Measurements from ENCODE around the gene IGF1R. TPM values are rescaled to one million over a fixed set of nuclear protein-coding genes. Genes with fewer than 3 reads are reported as not detected.
"Not testable (repeated sequence)": the region's sequence is repeated elsewhere in the genome, so short reads cannot be mapped to it uniquely, and the experiment has no call there.

IGF1R gene
- total RNA-seq, 1 experiment from 2014 or later, result 8.8 TPM

DNA sequence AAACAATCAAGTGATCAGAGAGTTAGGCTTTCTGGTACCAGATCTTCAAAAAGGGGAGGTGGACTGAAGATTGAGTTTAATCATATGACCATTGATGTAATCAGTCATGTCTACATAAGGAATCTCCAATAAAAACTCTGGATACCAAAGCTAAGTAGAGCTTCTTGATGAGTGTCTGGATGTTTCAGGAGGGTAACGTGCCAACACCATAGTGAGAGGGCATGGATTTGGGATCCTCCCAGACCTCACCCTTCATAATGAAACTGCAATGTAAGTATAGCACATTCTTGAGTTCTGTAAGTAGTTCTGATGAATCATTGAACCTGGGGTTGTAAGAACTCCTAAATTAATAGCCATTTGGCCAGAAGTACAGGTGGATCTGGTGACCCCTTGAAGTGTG, 337.9 kb downstream of the IGF1R start:
- DNase-seq (ENCODE audit: low read depth), result no peak

DNA sequence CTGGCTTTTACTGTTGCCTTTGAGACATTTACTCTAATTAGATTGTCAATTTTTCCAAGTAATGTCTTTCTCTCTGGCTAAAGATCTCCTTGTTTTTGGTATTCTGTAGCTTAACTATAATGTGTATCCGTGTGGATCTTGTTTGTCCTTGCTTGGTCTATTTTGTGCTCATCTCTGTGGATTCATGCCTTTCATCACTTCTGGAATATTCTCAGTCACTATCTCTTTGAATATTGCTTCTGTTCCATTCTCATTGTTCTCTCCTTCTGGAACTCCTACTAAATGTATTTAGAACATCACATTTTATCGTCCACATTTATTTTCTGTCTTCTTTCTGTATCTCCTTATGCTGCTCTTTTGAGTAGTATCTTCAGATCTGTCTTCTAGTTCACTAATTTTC, 346.6 kb downstream of the IGF1R start:
- no peak for DNase-seq (ENCODE audit: low read depth)

GRCh38 chr15:98996169-98996568, 347.8 kb downstream of the IGF1R start:
- DNase-seq (ENCODE audit: low read depth), result no peak

- DNase-seq (ENCODE audit: low read depth), result no peak
Observed at GRCh38 chr15:98996624-98997023, 348.3 kb downstream of the IGF1R start.

- no peak for DNase-seq (ENCODE audit: low read depth)
Observed at GRCh38 chr15:98997312-98997711, 349.0 kb downstream of the IGF1R start.

DNA sequence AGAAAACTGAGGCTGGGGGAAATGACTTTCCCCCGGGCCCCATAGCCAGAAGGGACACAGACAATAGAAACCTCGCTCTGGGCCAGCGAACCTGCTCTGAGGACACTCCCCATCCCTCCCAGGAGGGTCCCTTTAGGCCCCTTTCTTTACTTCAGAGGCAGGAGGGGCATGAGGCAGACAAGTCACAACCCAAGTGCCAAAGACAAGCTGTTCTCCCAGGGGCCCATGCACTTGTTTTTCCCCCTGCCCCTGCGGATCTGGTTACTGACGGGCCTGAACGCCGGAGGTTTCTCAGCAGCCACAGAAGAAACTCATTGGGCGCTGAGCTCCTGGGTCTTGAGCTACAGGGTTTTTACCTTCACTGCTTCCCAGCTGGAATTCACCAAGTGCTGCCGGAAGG, 349.4 kb downstream of the IGF1R start:
- no peak for DNase-seq (ENCODE audit: low read depth)

- DNase-seq (ENCODE audit: low read depth), result no peak
Observed at GRCh38 chr15:98998279-98998678, 349.9 kb downstream of the IGF1R start.

GRCh38 chr15:98999233-98999632, 350.9 kb downstream of the IGF1R start:
- no peak for DNase-seq (ENCODE audit: low read depth)

GRCh38 chr15:99002226-99002625, 353.9 kb downstream of the IGF1R start:
- DNase-seq (ENCODE audit: low read depth), result no peak

DNA sequence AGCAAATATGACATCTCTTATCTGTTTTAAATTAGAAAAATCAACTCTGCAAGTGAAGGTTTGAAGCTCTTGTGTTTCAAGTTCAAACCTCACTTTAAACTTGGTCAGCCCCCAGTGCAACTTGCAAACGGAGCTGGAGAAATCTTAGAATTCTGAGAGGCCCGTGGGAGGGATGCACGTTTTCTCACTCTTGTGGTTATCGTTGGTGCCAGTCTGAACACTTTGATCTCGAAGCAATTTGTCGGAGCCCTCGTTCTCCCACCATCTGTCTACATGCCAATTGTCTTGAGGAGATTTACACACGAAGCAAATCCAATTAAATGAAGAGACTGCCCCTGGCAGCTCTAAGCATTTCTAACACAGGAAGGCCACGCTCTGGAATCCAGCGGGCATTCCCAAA, 355.0 kb downstream of the IGF1R start:
- DNase-seq (ENCODE audit: low read depth), result not testable (repeated sequence)

DNA sequence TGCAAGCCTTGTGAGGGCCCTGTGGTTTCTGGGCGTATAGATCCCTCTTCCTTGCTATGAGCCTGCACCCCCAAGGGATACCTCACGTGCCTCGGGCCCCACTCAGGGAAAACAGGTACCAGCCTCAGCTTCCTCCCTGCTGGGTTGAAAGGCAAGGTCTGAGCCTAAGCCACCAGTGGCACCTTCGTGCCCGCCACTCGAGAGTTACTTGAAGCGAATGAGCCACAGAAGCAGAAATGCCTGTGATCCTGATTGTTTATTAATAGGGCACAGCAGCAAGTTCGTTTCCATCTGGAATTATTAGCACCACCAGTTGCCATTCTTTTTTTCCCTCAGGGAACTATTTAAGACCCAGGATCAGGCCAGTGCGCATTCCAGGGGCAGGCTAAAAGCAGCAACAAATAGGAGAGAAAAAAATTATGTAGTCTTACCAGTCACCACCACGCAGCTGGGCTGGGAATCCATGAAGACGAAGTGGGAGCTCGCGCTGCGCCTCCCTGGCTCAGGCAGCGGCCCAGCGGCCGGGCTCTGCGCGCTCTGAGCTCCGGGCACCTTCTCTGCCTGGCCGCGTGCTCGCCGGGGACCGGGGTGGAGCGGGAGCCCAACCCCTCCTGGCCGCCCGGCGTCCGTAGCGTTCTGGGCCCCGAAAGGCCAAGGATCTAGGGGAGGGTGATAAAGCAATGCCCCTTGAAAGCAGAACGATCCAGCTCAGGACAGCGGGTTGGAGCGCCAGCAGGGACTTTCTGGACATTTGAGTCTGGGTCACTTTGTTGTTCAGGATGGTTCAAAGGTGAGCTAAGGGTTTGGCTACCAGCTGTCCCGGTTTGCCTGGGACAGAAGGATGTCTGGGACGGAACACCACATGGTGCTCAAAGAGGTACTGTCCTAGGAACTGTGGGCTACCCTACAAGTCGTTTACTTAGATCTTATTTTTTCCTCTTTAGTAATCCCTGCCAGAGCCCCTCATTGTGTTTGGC, 356.9 kb downstream of the IGF1R start:
- DNase-seq (ENCODE audit: low read depth), result not testable (repeated sequence)

- DNase-seq (ENCODE audit: low read depth), result no peak
Observed at GRCh38 chr15:99006146-99006545, 357.8 kb downstream of the IGF1R start.

- DNase-seq (ENCODE audit: low read depth), result no peak
Observed at GRCh38 chr15:99006904-99007495, 358.7 kb downstream of the IGF1R start.

GRCh38 chr15:99009741-99010330, 361.5 kb downstream of the IGF1R start:
- DNase-seq (ENCODE audit: low read depth), result no peak

GRCh38 chr15:99010768-99011167, 362.4 kb downstream of the IGF1R start:
- no peak for DNase-seq (ENCODE audit: low read depth)

Measured in LHCN-M2 (cell line).